Measurements from ENCODE around the gene LGSN. TPM values are rescaled to one million over a fixed set of nuclear protein-coding genes. Genes with fewer than 3 reads are reported as not detected.

LGSN gene
- polyA plus RNA-seq, 2 of the 4 experiments (the other 2 are of a cell fraction): 11.2 to 39.2 TPM

GRCh38 chr6:63289269-63289872 lies 30.4 kb downstream of the LGSN start:
- FAIRE-seq: no peak
- POLR2A ChIA-PET: no interaction called here

DNA sequence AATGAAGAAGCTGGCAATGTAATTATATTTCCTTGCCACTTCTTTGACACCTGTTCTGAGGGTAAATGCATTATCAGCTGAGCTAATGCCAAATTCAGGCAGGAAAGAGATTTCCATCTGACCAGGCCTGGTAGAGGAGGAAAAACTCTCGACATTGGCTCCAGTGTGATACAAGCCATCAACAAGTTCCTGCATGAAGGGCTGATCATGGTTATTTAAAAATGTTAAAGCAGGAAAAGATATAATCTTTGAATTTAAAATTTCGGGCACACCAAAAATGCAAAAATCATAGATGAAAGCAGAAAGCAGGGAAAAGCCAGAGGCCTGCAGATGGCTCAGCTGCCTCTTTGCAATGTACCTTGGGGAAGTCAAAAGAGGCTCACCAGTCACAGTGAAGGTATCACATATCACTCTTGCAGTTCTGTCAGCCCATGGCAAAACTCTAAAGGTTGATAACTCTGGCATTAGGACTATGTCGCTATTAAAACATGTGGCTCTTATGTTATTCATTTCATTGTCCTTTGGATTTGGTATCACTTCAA lies 39.1 kb downstream of the LGSN start:
- FAIRE-seq (no peak), ATAC-seq (no peak), DNase-seq (ENCODE audit: low read depth in 1 of 2, low spot score in 1 of 2) (no peak)
- CTCF ChIA-PET: no interaction called here
- TF ChIP-seq CHD2 (IDR thresholded peaks at IDR 0.05; ENCODE audit: low read length, partially characterized antibody) (no peak), HDAC2 (IDR thresholded peaks at IDR 0.05) (no peak), EHF (CRISPR knock-in tag; IDR thresholded peaks at IDR 0.05) (no peak), POLR2AphosphoS2 (conservative IDR thresholded peaks at IDR 0.05; ENCODE audit: low read length) (no peak), ZNF302 (CRISPR knock-in tag; IDR thresholded peaks at IDR 0.05) (no peak), SREBF2 (IDR thresholded peaks at IDR 0.05) (no peak), CEBPB (IDR thresholded peaks at IDR 0.05) (no peak), ZSCAN20 (CRISPR knock-in tag; IDR thresholded peaks at IDR 0.05) (no peak), MAZ (IDR thresholded peaks at IDR 0.05; ENCODE audit: borderline replicate concordance, low read depth, low read length) (no peak), JUNB (IDR thresholded peaks at IDR 0.05) (no peak), RCOR1 (IDR thresholded peaks at IDR 0.05; ENCODE audit: low read depth, low read length) (no peak), RFX5 (IDR thresholded peaks at IDR 0.05) (no peak), PHF8 (IDR thresholded peaks at IDR 0.05; ENCODE audit: borderline replicate concordance, low read depth) (no peak), FOSL2 (IDR thresholded peaks at IDR 0.05) (no peak), FOSL2 (CRISPR knock-in tag; IDR thresholded peaks at IDR 0.05) (no peak), BHLHE40 (IDR thresholded peaks at IDR 0.05; ENCODE audit: low read depth, low read length) (no peak), CBX8 (IDR thresholded peaks at IDR 0.05) (no peak), FOXS1 (CRISPR knock-in tag; IDR thresholded peaks at IDR 0.05) (no peak), E2F6 (IDR thresholded peaks at IDR 0.05; ENCODE audit: borderline replicate concordance, low read depth) (no peak)
- TF ChIP-seq, protein P1, sequence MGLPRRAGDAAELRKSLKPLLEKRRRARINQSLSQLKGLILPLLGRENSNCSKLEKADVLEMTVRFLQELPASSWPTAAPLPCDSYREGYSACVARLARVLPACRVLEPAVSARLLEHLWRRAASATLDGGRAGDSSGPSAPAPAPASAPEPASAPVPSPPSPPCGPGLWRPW (IDR thresholded peaks at IDR 0.05): no peak
- TF ChIP-seq, protein P2, sequence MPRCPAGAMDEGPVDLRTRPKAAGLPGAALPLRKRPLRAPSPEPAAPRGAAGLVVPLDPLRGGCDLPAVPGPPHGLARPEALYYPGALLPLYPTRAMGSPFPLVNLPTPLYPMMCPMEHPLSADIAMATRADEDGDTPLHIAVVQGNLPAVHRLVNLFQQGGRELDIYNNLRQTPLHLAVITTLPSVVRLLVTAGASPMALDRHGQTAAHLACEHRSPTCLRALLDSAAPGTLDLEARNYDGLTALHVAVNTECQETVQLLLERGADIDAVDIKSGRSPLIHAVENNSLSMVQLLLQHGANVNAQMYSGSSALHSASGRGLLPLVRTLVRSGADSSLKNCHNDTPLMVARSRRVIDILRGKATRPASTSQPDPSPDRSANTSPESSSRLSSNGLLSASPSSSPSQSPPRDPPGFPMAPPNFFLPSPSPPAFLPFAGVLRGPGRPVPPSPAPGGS (IDR thresholded peaks at IDR 0.05): no peak
- no peak overlapping the region for H3K4me3 ChIP-seq
- POLR2A ChIA-PET: no interaction called here
- H3K27ac ChIP-seq: no peak overlapping the region
- no peak overlapping the region for H3K4me2 ChIP-seq
- H3K4me1 ChIP-seq: no peaks in the 10 kb centered on the region
- H3K9me3 ChIP-seq: no peaks in the 10 kb centered on the region
- 84% methylated on average over 3 of the region's 3 CpGs for WGBS (ENCODE audit: missing lambda C conversion rate)

More at GRCh38 chr6:63289269-63289872, 30.4 kb downstream of the LGSN start:
- ATAC-seq (no peak), DNase-seq (ENCODE audit: low read depth in 1 of 2, low spot score in 1 of 2) (no peak)
- WGBS (ENCODE audit: missing lambda C conversion rate): 87% methylated on average over 4 of the region's 4 CpGs
- TF ChIP-seq FOSB (CRISPR knock-in tag; IDR thresholded peaks at IDR 0.05) (no peak), FOSL2 (IDR thresholded peaks at IDR 0.05) (no peak), FOSL2 (CRISPR knock-in tag; IDR thresholded peaks at IDR 0.05) (no peak), RCOR1 (IDR thresholded peaks at IDR 0.05; ENCODE audit: low read depth, low read length) (no peak), GATA3 (IDR thresholded peaks at IDR 0.05; ENCODE audit: borderline replicate concordance) (no peak), CEBPB (IDR thresholded peaks at IDR 0.05) (no peak)
- no peaks in the 10 kb centered on the region for H3K9me3 ChIP-seq
- H3K4me2 ChIP-seq: no peak overlapping the region
- no peak overlapping the region for H3K27ac ChIP-seq
- CTCF ChIA-PET: no interaction called here
- H3K4me1 ChIP-seq: no peaks in the 10 kb centered on the region
- no peak overlapping the region for H3K4me3 ChIP-seq

- H3K4me3 ChIP-seq: no peak overlapping the region
- CTCF ChIA-PET: no interaction called here
- POLR2A ChIA-PET: no interaction called here
- no peaks in the 10 kb centered on the region for H3K9me3 ChIP-seq
- FAIRE-seq: no peak
- no peaks in the 10 kb centered on the region for H3K4me1 ChIP-seq
- no peak for ATAC-seq
- H3K4me2 ChIP-seq: no peak overlapping the region
- TF ChIP-seq CBX8 (IDR thresholded peaks at IDR 0.05) (no peak), FOSL2 (IDR thresholded peaks at IDR 0.05) (no peak), FOSL2 (CRISPR knock-in tag; IDR thresholded peaks at IDR 0.05) (no peak)
- H3K27ac ChIP-seq: no peak overlapping the region
- DNase-seq (ENCODE audit: low read depth in 1 of 2, low spot score in 1 of 2): no peak
Measured at GRCh38 chr6:63278916-63279315, 40.9 kb downstream of the LGSN start.
